Measurements from ENCODE around the gene KRTAP9-9. TPM values are rescaled to one million over a fixed set of nuclear protein-coding genes. Genes with fewer than 3 reads are reported as not detected.
"Not testable (repeated sequence)": the region's sequence is repeated elsewhere in the genome, so short reads cannot be mapped to it uniquely, and the experiment has no call there.

Gene KRTAP9-9
- total RNA-seq, 2 experiments from 2014 or later, result not detected

DNA sequence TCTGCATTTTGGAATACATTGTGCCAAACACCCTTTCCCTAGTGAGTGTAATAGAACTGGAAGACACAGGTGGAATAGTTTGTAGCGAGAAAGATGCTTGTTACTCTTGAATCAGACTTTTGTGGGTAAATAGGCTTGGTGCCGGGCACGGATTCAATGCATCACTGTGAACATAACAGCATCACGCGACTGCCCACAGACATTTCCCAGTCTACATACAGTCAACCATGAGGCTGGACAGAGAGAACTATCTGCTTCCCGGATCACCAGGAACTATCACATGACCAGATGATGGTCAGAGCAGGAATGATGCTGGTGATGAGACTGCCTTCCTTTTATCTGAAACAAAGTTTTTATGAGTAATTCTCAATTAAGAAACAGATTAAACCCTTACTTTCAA is 29.1 kb upstream of the KRTAP9-9 start:
- no peaks in the 10 kb centered on the region for H3K36me3 Mint-ChIP-seq (ENCODE audit: low read depth)
- CTCF ChIA-PET, result no interaction called here
- TF ChIP-seq CTCF (IDR thresholded peaks at IDR 0.05), result no peak
- no peaks in the 10 kb centered on the region for H3K9me3 Mint-ChIP-seq
- no peaks in the 10 kb centered on the region for H3K27me3 Mint-ChIP-seq
- intact Hi-C loops (cut with micrococcal nuclease), result no loop called here
- ATAC-seq, result no peak
- no peak overlapping the region for H3K27ac Mint-ChIP-seq
- H3K4me3 Mint-ChIP-seq, result no peak overlapping the region
- H3K4me1 Mint-ChIP-seq (ENCODE audit: low read depth), result no peaks in the 10 kb centered on the region
- DNase-seq, result no peak
- POLR2A ChIA-PET, result no interaction called here

GRCh38 chr17:41226598-41227095 is 28.5 kb upstream of the KRTAP9-9 start, which contains the start of gene KRTAP9-2:
Gene KRTAP9-2, plus strand, starts transcription at chr17:41226648. Its CDS starts 7 bp downstream, at chr17:41226655.
- POLR2A ChIA-PET; H3K9me3 Mint-ChIP-seq; intact Hi-C loops (cut with micrococcal nuclease); H3K36me3 Mint-ChIP-seq (ENCODE audit: low read depth); ATAC-seq; H3K4me1 Mint-ChIP-seq (ENCODE audit: low read depth); H3K27ac Mint-ChIP-seq; CTCF ChIA-PET; DNase-seq; H3K27me3 Mint-ChIP-seq; H3K4me3 Mint-ChIP-seq: not testable (repeated sequence)

DNA sequence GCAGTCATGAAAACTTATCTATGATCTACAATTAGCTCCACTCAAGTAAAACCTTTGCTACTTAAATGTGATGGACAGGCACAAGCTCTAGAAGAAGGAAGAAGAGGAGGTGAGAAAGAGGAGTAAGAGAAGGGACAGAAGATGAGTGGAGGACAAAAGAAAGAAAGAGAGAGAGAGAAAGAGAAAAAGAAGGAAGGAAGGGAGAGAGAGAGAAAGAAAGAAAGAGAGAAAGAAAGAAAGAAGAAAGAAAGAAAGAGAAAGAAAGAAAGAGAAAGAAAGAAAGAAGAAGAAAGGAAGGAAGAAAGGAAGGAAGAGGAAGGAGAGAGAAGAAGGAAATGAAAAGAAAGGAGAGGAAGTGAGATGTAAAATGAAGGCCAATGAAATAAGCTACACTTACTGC is 25.1 kb upstream of the KRTAP9-9 start:
- intact Hi-C loops (cut with micrococcal nuclease), result no loop called here
- DNase-seq, result no peak
- no peaks in the 10 kb centered on the region for H3K9me3 Mint-ChIP-seq

DNA sequence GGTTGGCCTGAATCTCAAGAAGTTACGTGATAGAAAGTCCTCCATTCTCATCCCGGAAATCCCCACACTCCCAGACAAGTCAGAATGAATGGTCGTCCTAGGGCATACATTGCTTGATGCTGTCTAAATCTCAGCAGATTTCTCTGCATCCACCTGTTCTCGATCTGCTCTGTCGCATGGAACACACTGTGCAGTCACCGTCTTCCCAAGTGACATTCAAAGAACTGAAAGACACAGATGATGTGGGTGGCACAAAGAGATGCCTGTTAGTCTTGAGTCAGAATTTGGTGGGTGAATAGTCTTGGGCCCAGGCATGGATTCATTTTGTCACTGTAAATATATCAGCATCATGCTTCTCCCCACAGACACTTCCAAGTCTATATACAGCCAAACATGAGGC is 23.5 kb upstream of the KRTAP9-9 start:
- no peak for ATAC-seq
- peaks cover 5% of the 10 kb centered on the region for H3K27me3 Mint-ChIP-seq
- no peak for TF ChIP-seq CTCF (IDR thresholded peaks at IDR 0.05)
- no peak overlapping the region for H3K27ac Mint-ChIP-seq
- no peak for DNase-seq
- H3K4me1 Mint-ChIP-seq (ENCODE audit: low read depth), result no peaks in the 10 kb centered on the region
- CTCF ChIA-PET, result no interaction called here
- no peaks in the 10 kb centered on the region for H3K9me3 Mint-ChIP-seq
- H3K36me3 Mint-ChIP-seq (ENCODE audit: low read depth), result no peaks in the 10 kb centered on the region
- POLR2A ChIA-PET, result no interaction called here
- intact Hi-C loops (cut with micrococcal nuclease), result no loop called here
- H3K4me3 Mint-ChIP-seq, result no peak overlapping the region

More for the DNA sequence above, 25.1 kb upstream of the KRTAP9-9 start:
- no peak overlapping the region for H3K27ac Mint-ChIP-seq
- CTCF ChIA-PET, result interaction anchor here (1.4 kb wide), 1 partner anchor 93 kb away, joined by 4 read pairs; no protein-coding TSS in a partner anchor
- no peaks in the 10 kb centered on the region for H3K4me1 Mint-ChIP-seq (ENCODE audit: low read depth)
- H3K4me3 Mint-ChIP-seq, result no peak overlapping the region
- POLR2A ChIA-PET, result no interaction called here
- H3K27me3 Mint-ChIP-seq, result peaks cover 3% of the 10 kb centered on the region
- H3K36me3 Mint-ChIP-seq (ENCODE audit: low read depth), result no peaks in the 10 kb centered on the region
- TF ChIP-seq CTCF (IDR thresholded peaks at IDR 0.05), result no peak
- no peak for ATAC-seq

DNA sequence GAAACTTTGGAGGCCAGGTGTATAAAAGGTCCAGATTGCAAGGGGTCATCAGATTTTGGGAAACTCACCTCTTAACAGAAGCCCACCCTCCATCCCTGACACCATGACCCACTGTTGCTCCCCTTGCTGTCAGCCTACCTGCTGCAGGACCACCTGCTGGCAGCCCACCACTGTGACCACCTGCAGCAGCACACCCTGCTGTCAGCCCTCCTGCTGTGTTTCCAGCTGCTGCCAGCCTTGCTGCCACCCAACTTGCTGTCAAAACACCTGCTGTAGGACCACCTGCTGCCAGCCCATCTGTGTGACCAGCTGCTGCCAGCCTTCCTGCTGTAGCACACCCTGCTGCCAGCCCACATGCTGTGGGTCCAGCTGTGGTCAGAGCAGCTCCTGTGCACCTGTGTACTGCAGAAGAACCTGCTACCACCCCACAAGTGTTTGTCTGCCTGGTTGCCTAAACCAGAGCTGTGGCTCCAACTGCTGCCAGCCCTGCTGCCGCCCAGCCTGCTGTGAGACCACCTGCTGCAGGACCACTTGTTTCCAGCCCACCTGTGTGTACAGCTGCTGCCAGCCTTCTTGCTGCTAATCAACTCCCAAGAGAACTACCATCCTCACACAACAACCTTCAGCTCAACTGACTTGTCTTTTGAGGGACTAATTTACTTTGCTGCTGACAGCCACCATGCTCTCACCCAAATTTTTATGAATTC is 22.6 kb upstream of the KRTAP9-9 start, which contains the start of gene KRTAP9-3:
KRTAP9-3 (plus strand) TSS at position 51 of the 707 bp plus-strand sequence; CDS start at position 104, 53 bp downstream.
- H3K27ac Mint-ChIP-seq; ATAC-seq; intact Hi-C loops (cut with micrococcal nuclease); POLR2A ChIA-PET; H3K36me3 Mint-ChIP-seq (ENCODE audit: low read depth); H3K27me3 Mint-ChIP-seq; H3K4me3 Mint-ChIP-seq; H3K4me1 Mint-ChIP-seq (ENCODE audit: low read depth); DNase-seq; H3K9me3 Mint-ChIP-seq: not testable (repeated sequence)
- CTCF ChIA-PET, result interaction anchor here (0.7 kb wide), 1 partner anchor 185 kb away, joined by 3 read pairs; no protein-coding TSS in a partner anchor

DNA sequence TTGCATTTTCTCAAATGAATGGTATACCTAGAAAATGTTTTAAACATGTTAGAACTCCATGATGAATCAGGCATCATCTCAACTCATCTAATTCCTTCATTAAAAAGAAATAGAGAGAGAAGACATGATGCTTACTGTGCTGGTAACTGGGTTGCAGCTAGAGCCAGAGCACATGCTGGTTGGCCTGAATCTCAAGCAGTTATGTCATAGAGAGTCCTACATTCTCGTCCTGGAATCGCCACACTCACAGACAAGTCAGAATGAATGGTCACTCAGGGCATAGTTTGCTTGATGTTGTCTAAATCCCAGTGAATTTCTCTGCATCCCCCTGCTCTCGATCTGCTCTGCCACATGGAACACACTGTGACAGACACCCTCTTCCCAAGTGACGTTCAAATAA is 18.1 kb upstream of the KRTAP9-9 start:
- ATAC-seq; H3K4me1 Mint-ChIP-seq (ENCODE audit: low read depth); H3K36me3 Mint-ChIP-seq (ENCODE audit: low read depth); H3K4me3 Mint-ChIP-seq; H3K9me3 Mint-ChIP-seq; H3K27ac Mint-ChIP-seq; intact Hi-C loops (cut with micrococcal nuclease); DNase-seq; CTCF ChIA-PET; POLR2A ChIA-PET; H3K27me3 Mint-ChIP-seq: not testable (repeated sequence)

GRCh38 chr17:41237949-41238437 is 17.2 kb upstream of the KRTAP9-9 start, which contains the start of gene KRTAP9-8:
Gene KRTAP9-8, plus strand, starts transcription at chr17:41237999. Its CDS starts 53 bp downstream, at chr17:41238052.
- H3K4me1 Mint-ChIP-seq (ENCODE audit: low read depth); H3K36me3 Mint-ChIP-seq (ENCODE audit: low read depth); DNase-seq; intact Hi-C loops (cut with micrococcal nuclease); ATAC-seq; CTCF ChIA-PET; H3K27ac Mint-ChIP-seq; POLR2A ChIA-PET; H3K4me3 Mint-ChIP-seq; H3K9me3 Mint-ChIP-seq; H3K27me3 Mint-ChIP-seq: not testable (repeated sequence)

GRCh38 chr17:41246995-41247787 is 8.0 kb upstream of the KRTAP9-9 start:
- intact Hi-C loops (cut with micrococcal nuclease); H3K9me3 Mint-ChIP-seq; ATAC-seq; CTCF ChIA-PET; DNase-seq; H3K27me3 Mint-ChIP-seq; H3K4me3 Mint-ChIP-seq; H3K4me1 Mint-ChIP-seq (ENCODE audit: low read depth); H3K36me3 Mint-ChIP-seq (ENCODE audit: low read depth); POLR2A ChIA-PET; H3K27ac Mint-ChIP-seq: not testable (repeated sequence)
